Choroid plexus epithelial cell (primary cell): Measurements from ENCODE around the gene PIK3AP1.

Source experiments
- DNase-seq: peaks from one replicate; pipeline ENCODE4 v3.0.0-alpha.2; 2010; ENCODE audit warnings: low read depth
- H3K4me3 ChIP-seq: 2 replicates; pipeline ENCODE4 v1.5.1; 2011; ENCODE audit warnings: low read depth, mild to moderate bottlenecking, control low read depth, low read length, moderate library complexity
- TF ChIP-seq, protein P1 (sequence below): conservative IDR thresholded peaks from 2 replicates; pipeline ENCODE4 v1.5.1; 2011; ENCODE audit warnings: low read depth, mild to moderate bottlenecking, control low read depth, inconsistent platforms, low read length, moderate library complexity

Gene PIK3AP1

GRCh38 chr10:96688789-96689188 is 31.5 kb downstream of the PIK3AP1 start:
- no peak overlapping the region for H3K4me3 ChIP-seq
- TF ChIP-seq, protein P1, sequence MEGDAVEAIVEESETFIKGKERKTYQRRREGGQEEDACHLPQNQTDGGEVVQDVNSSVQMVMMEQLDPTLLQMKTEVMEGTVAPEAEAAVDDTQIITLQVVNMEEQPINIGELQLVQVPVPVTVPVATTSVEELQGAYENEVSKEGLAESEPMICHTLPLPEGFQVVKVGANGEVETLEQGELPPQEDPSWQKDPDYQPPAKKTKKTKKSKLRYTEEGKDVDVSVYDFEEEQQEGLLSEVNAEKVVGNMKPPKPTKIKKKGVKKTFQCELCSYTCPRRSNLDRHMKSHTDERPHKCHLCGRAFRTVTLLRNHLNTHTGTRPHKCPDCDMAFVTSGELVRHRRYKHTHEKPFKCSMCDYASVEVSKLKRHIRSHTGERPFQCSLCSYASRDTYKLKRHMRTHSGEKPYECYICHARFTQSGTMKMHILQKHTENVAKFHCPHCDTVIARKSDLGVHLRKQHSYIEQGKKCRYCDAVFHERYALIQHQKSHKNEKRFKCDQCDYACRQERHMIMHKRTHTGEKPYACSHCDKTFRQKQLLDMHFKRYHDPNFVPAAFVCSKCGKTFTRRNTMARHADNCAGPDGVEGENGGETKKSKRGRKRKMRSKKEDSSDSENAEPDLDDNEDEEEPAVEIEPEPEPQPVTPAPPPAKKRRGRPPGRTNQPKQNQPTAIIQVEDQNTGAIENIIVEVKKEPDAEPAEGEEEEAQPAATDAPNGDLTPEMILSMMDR = no peak
- no peak for DNase-seq

DNA sequence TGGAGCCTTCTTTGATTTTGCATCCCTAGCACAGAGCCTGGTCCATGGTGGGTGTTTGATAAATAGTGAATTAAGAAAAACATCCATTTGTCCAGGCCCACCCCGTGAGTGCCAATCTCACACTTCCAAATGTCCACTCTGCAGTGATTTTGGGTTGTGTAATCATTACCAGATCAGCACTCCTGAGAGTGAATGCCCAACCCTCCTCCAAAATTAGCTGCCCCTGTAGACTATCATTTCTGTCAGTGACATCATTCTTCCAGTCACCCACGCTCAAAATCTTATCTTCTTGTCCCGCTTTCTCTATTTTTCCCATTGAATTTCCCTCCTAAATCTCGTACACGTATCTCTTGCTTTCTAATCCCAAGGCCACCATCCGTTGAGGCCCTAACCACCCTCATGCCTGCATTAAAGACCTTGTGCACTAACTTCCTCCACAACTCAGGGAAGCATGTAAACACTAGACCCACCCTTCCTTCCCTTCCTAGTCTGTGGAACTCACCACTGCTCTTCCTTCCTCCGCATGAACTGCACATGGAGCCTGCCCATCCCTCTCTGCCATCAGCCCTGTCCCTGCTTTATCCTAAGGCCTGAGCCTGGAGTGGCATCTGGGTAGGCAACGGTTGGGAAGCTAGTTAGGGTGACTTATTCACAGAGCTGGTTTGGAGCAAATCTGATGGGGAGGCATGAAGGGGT is 32.8 kb downstream of the PIK3AP1 start:
- TF ChIP-seq, protein P1 = no peak
- DNase-seq = no peak

GRCh38 chr10:96686514-96686913 is 33.8 kb downstream of the PIK3AP1 start:
- no peak overlapping the region for H3K4me3 ChIP-seq
- TF ChIP-seq, protein P1 = no peak
- no peak for DNase-seq

More for the DNA sequence above, 32.8 kb downstream of the PIK3AP1 start:
- H3K4me3 ChIP-seq = no peak overlapping the region

DNA sequence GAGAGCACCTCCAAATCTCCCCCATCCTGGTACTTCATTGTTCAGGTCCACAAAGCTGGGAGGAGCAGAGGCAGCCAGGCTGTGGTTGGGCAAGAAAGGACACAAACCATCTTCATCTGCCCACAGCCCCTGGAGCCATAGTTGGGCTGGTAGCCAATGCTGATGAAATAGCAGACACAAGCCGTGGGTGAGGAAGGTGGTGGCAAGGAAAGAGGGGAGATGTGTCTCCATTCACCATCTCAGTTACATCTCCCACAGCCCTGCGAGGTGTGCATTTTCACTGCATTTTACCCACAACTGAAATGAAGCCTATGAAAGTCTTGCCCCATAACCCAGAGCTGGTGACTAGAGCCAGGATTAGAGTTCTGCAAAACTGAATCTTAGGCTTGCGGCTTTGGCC is 35.0 kb downstream of the PIK3AP1 start:
- TF ChIP-seq, protein P1 = no peak
- H3K4me3 ChIP-seq = no peak overlapping the region
- no peak for DNase-seq

GRCh38 chr10:96684826-96685225 is 35.5 kb downstream of the PIK3AP1 start:
- H3K4me3 ChIP-seq = no peak overlapping the region
- TF ChIP-seq, protein P1 = no peak
- no peak for DNase-seq

- TF ChIP-seq, protein P1 = no peak
- no peak overlapping the region for H3K4me3 ChIP-seq
- no peak for DNase-seq
Observed at GRCh38 chr10:96683710-96684109, 36.6 kb downstream of the PIK3AP1 start.

GRCh38 chr10:96683065-96683464 is 37.2 kb downstream of the PIK3AP1 start:
- DNase-seq = no peak
- TF ChIP-seq, protein P1 = no peak
- H3K4me3 ChIP-seq = no peak overlapping the region
